GM20431 (cell line): ENCODE measurements around the gene POLK.
"Not testable (repeated sequence)": the region's sequence is repeated elsewhere in the genome, so short reads cannot be mapped to it uniquely, and the experiment has no call there.

Source experiments
- in situ Hi-C: fragments of 300-500 bp; cut with MseI, MboI; formaldehyde crosslinking; loops from one replicate; pipeline ENCODE4 v1.15.0; 2020; ENCODE audit warnings: low sequenced_read_pairs; ENCODE audit not compliant: unreplicated experiment

POLK gene

GRCh38 chr5:75509956-75510355, 1.7 kb upstream of the POLK start:
- in situ Hi-C loops, result no loop called here

GRCh38 chr5:75510417-75510835, 1.3 kb upstream of the POLK start:
- in situ Hi-C loops, result no loop called here

- in situ Hi-C loops, result no loop called here
These were observed 756 bp upstream of the POLK start for GRCh38 chr5:75510836-75511434.

- in situ Hi-C loops, result no loop called here
These were observed 838 bp downstream of the POLK start for GRCh38 chr5:75512383-75513074.

- in situ Hi-C loops, result no loop called here
These were observed 2.1 kb downstream of the POLK start for GRCh38 chr5:75513841-75514240.

GRCh38 chr5:75514323-75514722, 2.6 kb downstream of the POLK start:
- in situ Hi-C loops, result no loop called here

GRCh38 chr5:75519761-75520160, 8.1 kb downstream of the POLK start:
- in situ Hi-C loops, result no loop called here

- in situ Hi-C loops, result no loop called here
These were observed 9.5 kb downstream of the POLK start for GRCh38 chr5:75521195-75521594.

GRCh38 chr5:75522025-75522424, 10.3 kb downstream of the POLK start:
- in situ Hi-C loops, result no loop called here

- in situ Hi-C loops, result no loop called here
These were observed 10.9 kb downstream of the POLK start for GRCh38 chr5:75522542-75522941.

GRCh38 chr5:75523275-75523674, 11.6 kb downstream of the POLK start:
- in situ Hi-C loops, result no loop called here

GRCh38 chr5:75524071-75524470, 12.4 kb downstream of the POLK start:
- in situ Hi-C loops, result no loop called here

- in situ Hi-C loops, result no loop called here
These were observed 12.9 kb downstream of the POLK start for GRCh38 chr5:75524591-75524990.

- in situ Hi-C loops, result no loop called here
These were observed 13.7 kb downstream of the POLK start for GRCh38 chr5:75525344-75525743.

GRCh38 chr5:75526070-75526469, 14.4 kb downstream of the POLK start:
- in situ Hi-C loops, result no loop called here

- in situ Hi-C loops, result no loop called here
These were observed 17.5 kb downstream of the POLK start for GRCh38 chr5:75529185-75529584.

- in situ Hi-C loops, result no loop called here
These were observed 20.5 kb downstream of the POLK start for GRCh38 chr5:75532190-75532589.

GRCh38 chr5:75533716-75534115, 22.0 kb downstream of the POLK start:
- in situ Hi-C loops, result not testable (repeated sequence)

- in situ Hi-C loops, result no loop called here
These were observed 23.0 kb downstream of the POLK start for GRCh38 chr5:75534734-75535133.

GRCh38 chr5:75536147-75536546, 24.5 kb downstream of the POLK start:
- in situ Hi-C loops, result no loop called here

GRCh38 chr5:75536694-75537360, 25.1 kb downstream of the POLK start:
- in situ Hi-C loops, result no loop called here
